NB4 (cell line): ENCODE results near the gene HARBI1.
A peak's percentile ranks its signal among the peaks of the same experiment; 100 is the strongest.

Experiments
- DNase-seq: peaks from one replicate; pipeline ENCODE4 v3.0.0; 2010; ENCODE audit warnings: low read depth
- H3K4me3 ChIP-seq: one replicate; pipeline ENCODE4 v1.5.1; 2011; ENCODE audit warnings: mild to moderate bottlenecking, low read depth, low read length, moderate library complexity
- CTCF ChIP-seq: IDR thresholded peaks from one replicate; pipeline ENCODE4 v1.5.1; 2012; ENCODE audit warnings: low read depth, low read length
- MAX ChIP-seq: IDR thresholded peaks from 2 replicates; pipeline ENCODE4 v1.6.1; 2011; ENCODE audit warnings: low read depth, low read length
- MYC ChIP-seq: IDR thresholded peaks from 2 replicates; pipeline ENCODE4 v1.6.1; 2011; ENCODE audit warnings: low read depth, low read length
- POLR2A ChIP-seq: IDR thresholded peaks from 2 replicates; pipeline ENCODE4 v1.6.1; 2011; ENCODE audit warnings: mild to moderate bottlenecking; ENCODE audit not compliant: insufficient read length; ENCODE audit errors: extremely low read depth

The HARBI1 gene

GRCh38 chr11:46662366-46662765 lies 45.3 kb upstream of the HARBI1 start:
- H3K4me3 ChIP-seq, result no peak overlapping the region
- TF ChIP-seq CTCF (no peak), MYC (no peak), POLR2A (no peak), MAX (no peak)

DNA sequence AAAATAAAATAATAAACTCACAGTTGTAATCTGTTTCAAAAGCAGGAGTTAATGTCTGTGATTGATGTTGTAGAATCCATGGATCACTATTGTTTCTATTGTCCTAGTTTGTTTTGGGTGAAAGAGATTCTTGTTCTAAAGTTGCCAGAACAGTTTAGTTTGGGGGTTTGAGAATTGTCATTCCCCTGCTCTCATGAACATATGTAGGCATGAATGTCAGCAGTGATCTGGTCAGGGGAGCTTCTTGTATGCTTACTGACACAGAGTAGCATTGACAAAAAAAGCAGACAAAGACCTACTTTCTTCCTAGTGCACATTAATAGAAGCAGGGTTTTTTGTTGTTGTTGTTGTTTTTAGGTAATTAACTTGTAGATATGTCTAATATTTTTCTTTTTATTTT lies 44.8 kb upstream of the HARBI1 start:
- no peak overlapping the region for H3K4me3 ChIP-seq
- TF ChIP-seq MYC (no peak), CTCF (no peak), POLR2A (no peak), MAX (no peak)

More at GRCh38 chr11:46662366-46662765, 45.3 kb upstream of the HARBI1 start:
- DNase-seq, result no peak

GRCh38 chr11:46659908-46660307 lies 42.9 kb upstream of the HARBI1 start:
- peak; percentile 74 for TF ChIP-seq MYC
- TF ChIP-seq POLR2A, result no peak
- peak; percentile 72 for TF ChIP-seq MAX
- no peak overlapping the region for H3K4me3 ChIP-seq
- DNase-seq, result peak; percentile 97

More for the DNA sequence above, 44.8 kb upstream of the HARBI1 start:
- no peak for DNase-seq

GRCh38 chr11:46658259-46658658 lies 41.2 kb upstream of the HARBI1 start:
- no peak for DNase-seq
- TF ChIP-seq CTCF, result no peak
- no peak for TF ChIP-seq MAX
- no peak for TF ChIP-seq MYC
- TF ChIP-seq POLR2A, result no peak
- no peak overlapping the region for H3K4me3 ChIP-seq

- no peak for DNase-seq
- TF ChIP-seq MAX (no peak), CTCF (no peak), MYC (no peak), POLR2A (no peak)
Measured at GRCh38 chr11:46657186-46657585, 40.2 kb upstream of the HARBI1 start.

GRCh38 chr11:46655631-46656030 lies 38.6 kb upstream of the HARBI1 start:
- no peak for DNase-seq
- H3K4me3 ChIP-seq, result no peak overlapping the region
- no peak for TF ChIP-seq CTCF
- TF ChIP-seq POLR2A, result no peak
- no peak for TF ChIP-seq MYC
- TF ChIP-seq MAX, result no peak

More at GRCh38 chr11:46657186-46657585, 40.2 kb upstream of the HARBI1 start:
- no peak overlapping the region for H3K4me3 ChIP-seq
